Measurements from ENCODE around the gene SLC33A1. TPM values are rescaled to one million over a fixed set of nuclear protein-coding genes. Genes with fewer than 3 reads are reported as not detected.

Gene SLC33A1
- total RNA-seq, 4 donors from 2014 or later, result 13.3 to 34.8 (median 32.7) TPM

DNA sequence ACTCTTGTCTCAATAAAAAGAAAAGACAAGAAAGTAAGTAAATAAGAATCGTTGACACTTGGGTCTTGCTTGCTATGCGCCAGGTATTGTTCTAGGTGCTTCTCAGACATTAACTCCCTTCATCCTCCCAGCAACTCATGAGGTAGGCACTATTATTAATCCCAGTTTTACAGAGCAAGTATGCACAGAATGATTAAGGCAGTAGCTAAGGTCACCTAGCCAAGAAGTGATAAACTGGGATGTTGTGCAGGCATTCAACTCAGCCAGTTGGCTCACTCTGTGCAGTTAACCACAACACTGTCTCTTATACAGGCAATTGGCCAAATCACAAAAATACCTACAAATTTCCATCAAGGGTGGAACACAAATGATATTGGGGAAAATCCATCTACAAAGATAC lies 46.4 kb downstream of the SLC33A1 start:
- intact Hi-C loops (cut with DNase I; ENCODE audit: low total_unique reads) (loop anchor here (5.0 kb wide), 1 partner anchor 64 kb away; the partner anchor contains the start of gene GMPS), in situ Hi-C loops (cut with MboI; ENCODE audit: low pct_ligation_motif_present in 1 of 4, low pct_unique_long_range_greater_than_20kb in 1 of 4, low sequenced_read_pairs in 3 of 4) (no loop called here)
- H3K4me1 ChIP-seq, result peaks cover 0 to 10% (median 0%) of the 10 kb centered on the region in 4 donors
- no peak for DNase-seq
- no peak overlapping the region for H3K4me3 ChIP-seq
- no peak overlapping the region for H3K27ac ChIP-seq
- no peaks in the 10 kb centered on the region for H3K27me3 ChIP-seq
- TF ChIP-seq POLR2A (IDR thresholded peaks at IDR 0.05), result no peak
- TF ChIP-seq, protein P1, sequence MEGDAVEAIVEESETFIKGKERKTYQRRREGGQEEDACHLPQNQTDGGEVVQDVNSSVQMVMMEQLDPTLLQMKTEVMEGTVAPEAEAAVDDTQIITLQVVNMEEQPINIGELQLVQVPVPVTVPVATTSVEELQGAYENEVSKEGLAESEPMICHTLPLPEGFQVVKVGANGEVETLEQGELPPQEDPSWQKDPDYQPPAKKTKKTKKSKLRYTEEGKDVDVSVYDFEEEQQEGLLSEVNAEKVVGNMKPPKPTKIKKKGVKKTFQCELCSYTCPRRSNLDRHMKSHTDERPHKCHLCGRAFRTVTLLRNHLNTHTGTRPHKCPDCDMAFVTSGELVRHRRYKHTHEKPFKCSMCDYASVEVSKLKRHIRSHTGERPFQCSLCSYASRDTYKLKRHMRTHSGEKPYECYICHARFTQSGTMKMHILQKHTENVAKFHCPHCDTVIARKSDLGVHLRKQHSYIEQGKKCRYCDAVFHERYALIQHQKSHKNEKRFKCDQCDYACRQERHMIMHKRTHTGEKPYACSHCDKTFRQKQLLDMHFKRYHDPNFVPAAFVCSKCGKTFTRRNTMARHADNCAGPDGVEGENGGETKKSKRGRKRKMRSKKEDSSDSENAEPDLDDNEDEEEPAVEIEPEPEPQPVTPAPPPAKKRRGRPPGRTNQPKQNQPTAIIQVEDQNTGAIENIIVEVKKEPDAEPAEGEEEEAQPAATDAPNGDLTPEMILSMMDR (IDR thresholded peaks at IDR 0.05), result no peak
- TF ChIP-seq POLR2AphosphoS5 (IDR thresholded peaks at IDR 0.05), result no peak
- TF ChIP-seq EP300 (IDR thresholded peaks at IDR 0.05; ENCODE audit: low read depth), result no peak
- 81 to 100% methylated on average over 1 to 2 of the region's 2 CpGs for WGBS, 2 donors (ENCODE audit: low coverage in 1 of 2)
- H3K9me3 ChIP-seq, result no peaks in the 10 kb centered on the region
- H3K36me3 ChIP-seq, result no peaks in the 10 kb centered on the region

GRCh38 chr3:155805802-155806618 lies 48.2 kb downstream of the SLC33A1 start, which contains the start of gene C3orf33:
TSS of gene C3orf33 (minus strand) at chr3:155806278. CDS start at chr3:155806252, 26 bp downstream.
- peak within 1 kb of the TSS; percentile 74 to 81 (median 80) for H3K27ac ChIP-seq
- intact Hi-C loops (cut with DNase I; ENCODE audit: low total_unique reads) (loop anchor here (5.0 kb wide), 1 partner anchor 66 kb away; the partner anchor contains the start of gene GMPS), in situ Hi-C loops (cut with MboI; ENCODE audit: low pct_ligation_motif_present in 1 of 4, low pct_unique_long_range_greater_than_20kb in 1 of 4, low sequenced_read_pairs in 3 of 4) (no loop called here)
- TF ChIP-seq, protein P1 (IDR thresholded peaks at IDR 0.05), result peak in 4 of 5 experiments; percentile 84 to 88 (median 84)
- TF ChIP-seq POLR2AphosphoS5 (IDR thresholded peaks at IDR 0.05), result no peak
- no peaks in the 10 kb centered on the region for H3K36me3 ChIP-seq
- H3K9me3 ChIP-seq, result no peaks in the 10 kb centered on the region
- H3K4me3 ChIP-seq, result peak within 1 kb of the TSS; percentile 52 to 79 (median 59)
- no peaks in the 10 kb centered on the region for H3K27me3 ChIP-seq
- 1 to 7% methylated on average over 3 to 36 of the region's 61 CpGs for WGBS, 2 donors (ENCODE audit: low coverage in 1 of 2)
- peaks cover 0 to 10% (median 0%) of the 10 kb centered on the region in 4 donors for H3K4me1 ChIP-seq
- peak; percentile 80 for DNase-seq

GRCh38 chr3:155805204-155805801 lies 48.9 kb downstream of the SLC33A1 start:
- peaks cover 0 to 10% (median 0%) of the 10 kb centered on the region in 4 donors for H3K4me1 ChIP-seq
- TF ChIP-seq POLR2AphosphoS5 (IDR thresholded peaks at IDR 0.05), result no peak
- TF ChIP-seq EP300 (IDR thresholded peaks at IDR 0.05; ENCODE audit: low read depth), result no peak
- TF ChIP-seq POLR2A (IDR thresholded peaks at IDR 0.05), result no peak
- TF ChIP-seq, protein P1 (IDR thresholded peaks at IDR 0.05), result no peak
- intact Hi-C loops (cut with DNase I; ENCODE audit: low total_unique reads), result loop anchor here (5.0 kb wide), 1 partner anchor 67 kb away; the partner anchor contains the start of gene GMPS
- H3K27me3 ChIP-seq, result no peaks in the 10 kb centered on the region
- H3K4me3 ChIP-seq, result peak overlapping the region; percentile 52 to 79 (median 59)
- DNase-seq, result peak; percentile 57
- in situ Hi-C loops (cut with MboI; ENCODE audit: low pct_ligation_motif_present in 1 of 4, low pct_unique_long_range_greater_than_20kb in 1 of 4, low sequenced_read_pairs in 3 of 4), result no loop called here
- no peaks in the 10 kb centered on the region for H3K36me3 ChIP-seq
- H3K27ac ChIP-seq, result peak overlapping the region; percentile 74 to 81 (median 80)
- WGBS, 2 donors (ENCODE audit: low coverage in 1 of 2), result 20 to 36% methylated on average over 6 to 15 of the region's 15 CpGs
- no peaks in the 10 kb centered on the region for H3K9me3 ChIP-seq

DNA sequence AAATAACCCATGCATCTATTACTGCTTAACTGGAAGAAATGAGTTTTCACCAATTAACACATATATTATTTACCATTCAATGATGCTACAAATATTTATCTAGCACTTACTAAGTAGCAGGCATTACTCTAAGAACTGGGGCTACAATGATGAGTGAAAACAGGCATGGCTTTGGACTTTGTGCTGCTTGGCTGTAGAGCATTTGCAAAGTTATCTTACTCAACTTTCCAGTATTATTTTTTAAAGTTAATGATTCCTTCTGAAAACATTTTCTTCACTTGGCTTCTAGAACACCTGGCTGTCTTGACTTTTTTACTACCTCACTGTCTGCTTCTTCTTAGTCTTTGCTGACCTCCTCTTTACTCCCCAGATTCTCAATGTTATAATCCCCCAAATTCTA lies 49.9 kb downstream of the SLC33A1 start:
- H3K9me3 ChIP-seq, result no peaks in the 10 kb centered on the region
- no peak overlapping the region for H3K27ac ChIP-seq
- no peak overlapping the region for H3K4me3 ChIP-seq
- H3K27me3 ChIP-seq, result no peaks in the 10 kb centered on the region
- in situ Hi-C loops (cut with MboI; ENCODE audit: low pct_ligation_motif_present in 1 of 4, low pct_unique_long_range_greater_than_20kb in 1 of 4, low sequenced_read_pairs in 3 of 4) (no loop called here), intact Hi-C loops (cut with DNase I; ENCODE audit: low total_unique reads) (no loop called here)
- peaks cover 0 to 10% (median 0%) of the 10 kb centered on the region in 4 donors for H3K4me1 ChIP-seq
- TF ChIP-seq POLR2A (IDR thresholded peaks at IDR 0.05) (no peak), EP300 (IDR thresholded peaks at IDR 0.05; ENCODE audit: low read depth) (no peak), POLR2AphosphoS5 (IDR thresholded peaks at IDR 0.05) (no peak)
- TF ChIP-seq, protein P1 (IDR thresholded peaks at IDR 0.05), result no peak
- DNase-seq, result no peak
- H3K36me3 ChIP-seq, result no peaks in the 10 kb centered on the region

Data from transverse colon (tissue), 4 donors.